NB4 (cell line): ENCODE measurements around the gene MAPK13.
"Not testable (repeated sequence)": the region's sequence is repeated elsewhere in the genome, so short reads cannot be mapped to it uniquely, and the experiment has no call there.

Experiments used
- DNase-seq: peaks from one replicate; pipeline ENCODE4 v3.0.0; 2010; ENCODE audit warnings: low read depth
- H3K4me3 ChIP-seq: one replicate; pipeline ENCODE4 v1.5.1; 2011; ENCODE audit warnings: mild to moderate bottlenecking, low read depth, low read length, moderate library complexity
- MYC ChIP-seq: IDR thresholded peaks from 2 replicates; pipeline ENCODE4 v1.6.1; 2011; ENCODE audit warnings: low read depth, low read length
- POLR2A ChIP-seq: IDR thresholded peaks from 2 replicates; pipeline ENCODE4 v1.6.1; 2011; ENCODE audit warnings: mild to moderate bottlenecking; ENCODE audit not compliant: insufficient read length; ENCODE audit errors: extremely low read depth
- TF ChIP-seq, protein P1 (sequence below): IDR thresholded peaks from 2 replicates; pipeline ENCODE4 v1.6.1; 2011; ENCODE audit warnings: low read depth, low read length
- TF ChIP-seq, protein P2 (sequence below): IDR thresholded peaks from one replicate; pipeline ENCODE4 v1.5.1; 2012; ENCODE audit warnings: low read depth, low read length

Gene MAPK13

DNA sequence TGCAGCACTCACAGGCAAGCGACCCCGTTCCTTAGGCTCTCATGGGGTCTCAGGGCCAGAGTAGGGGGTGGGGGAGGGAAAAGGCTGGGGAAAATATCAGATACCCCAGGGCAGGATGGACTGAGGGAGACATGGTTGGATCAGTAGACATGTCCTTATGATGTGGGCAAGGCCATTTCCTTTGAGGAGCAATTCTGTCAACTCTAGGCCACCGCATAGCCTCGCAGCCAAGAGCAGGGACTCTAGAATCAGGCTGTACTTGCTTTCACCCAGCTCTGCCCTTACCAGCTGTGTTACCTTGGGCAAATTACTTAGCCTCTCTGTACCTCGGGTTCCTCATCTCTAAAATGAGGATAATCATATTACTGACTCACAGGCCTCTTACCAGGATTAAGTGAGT, 2.2 kb upstream of the MAPK13 start:
- no peak overlapping the region for H3K4me3 ChIP-seq
- TF ChIP-seq POLR2A: no peak
- TF ChIP-seq, protein P1, sequence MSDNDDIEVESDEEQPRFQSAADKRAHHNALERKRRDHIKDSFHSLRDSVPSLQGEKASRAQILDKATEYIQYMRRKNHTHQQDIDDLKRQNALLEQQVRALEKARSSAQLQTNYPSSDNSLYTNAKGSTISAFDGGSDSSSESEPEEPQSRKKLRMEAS: no peak
- no peak for TF ChIP-seq MYC
- TF ChIP-seq, protein P2, sequence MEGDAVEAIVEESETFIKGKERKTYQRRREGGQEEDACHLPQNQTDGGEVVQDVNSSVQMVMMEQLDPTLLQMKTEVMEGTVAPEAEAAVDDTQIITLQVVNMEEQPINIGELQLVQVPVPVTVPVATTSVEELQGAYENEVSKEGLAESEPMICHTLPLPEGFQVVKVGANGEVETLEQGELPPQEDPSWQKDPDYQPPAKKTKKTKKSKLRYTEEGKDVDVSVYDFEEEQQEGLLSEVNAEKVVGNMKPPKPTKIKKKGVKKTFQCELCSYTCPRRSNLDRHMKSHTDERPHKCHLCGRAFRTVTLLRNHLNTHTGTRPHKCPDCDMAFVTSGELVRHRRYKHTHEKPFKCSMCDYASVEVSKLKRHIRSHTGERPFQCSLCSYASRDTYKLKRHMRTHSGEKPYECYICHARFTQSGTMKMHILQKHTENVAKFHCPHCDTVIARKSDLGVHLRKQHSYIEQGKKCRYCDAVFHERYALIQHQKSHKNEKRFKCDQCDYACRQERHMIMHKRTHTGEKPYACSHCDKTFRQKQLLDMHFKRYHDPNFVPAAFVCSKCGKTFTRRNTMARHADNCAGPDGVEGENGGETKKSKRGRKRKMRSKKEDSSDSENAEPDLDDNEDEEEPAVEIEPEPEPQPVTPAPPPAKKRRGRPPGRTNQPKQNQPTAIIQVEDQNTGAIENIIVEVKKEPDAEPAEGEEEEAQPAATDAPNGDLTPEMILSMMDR: no peak
- no peak for DNase-seq

DNA sequence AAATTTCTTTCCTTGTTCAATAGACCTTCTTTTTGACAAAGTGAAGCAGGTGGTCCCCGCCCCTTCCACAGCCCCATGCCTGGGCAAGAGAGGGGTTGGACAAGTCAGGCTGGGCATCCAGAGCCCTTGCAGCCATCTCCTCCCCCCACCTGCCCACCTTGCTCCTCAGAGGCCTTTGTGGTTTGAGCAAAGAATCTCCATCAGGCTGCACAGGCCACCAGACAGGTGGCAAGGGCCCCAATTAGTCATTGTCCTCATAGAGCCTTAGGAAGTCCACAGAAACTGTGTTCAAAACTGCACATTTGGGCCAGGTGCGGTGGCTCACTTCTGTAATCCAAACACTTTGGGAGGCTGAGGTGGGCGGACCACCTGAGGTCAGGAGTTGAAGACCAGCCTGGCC, 1.5 kb upstream of the MAPK13 start:
- TF ChIP-seq, protein P2: no peak
- TF ChIP-seq, protein P1: no peak
- TF ChIP-seq MYC: no peak
- no peak for TF ChIP-seq POLR2A
- no peak overlapping the region for H3K4me3 ChIP-seq
- DNase-seq: no peak

DNA sequence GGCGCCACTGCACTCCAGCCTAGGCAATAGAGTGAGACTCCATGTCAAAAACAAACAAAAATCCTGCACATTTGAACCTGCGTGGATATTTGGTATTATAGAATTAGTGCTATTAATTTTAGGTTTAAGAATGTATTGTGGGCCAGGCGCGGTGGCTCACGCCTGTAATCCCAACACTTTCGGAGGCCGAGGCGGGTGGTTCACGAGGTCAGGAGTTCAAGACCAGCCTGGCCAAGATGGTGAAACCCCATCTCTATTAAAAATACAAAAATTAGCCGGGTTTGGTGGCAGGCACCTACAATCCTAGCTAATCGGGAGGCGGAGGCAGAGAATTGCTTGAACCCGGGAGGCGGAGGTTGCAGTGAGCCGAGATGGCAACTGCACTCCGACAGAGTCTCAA, 979 bp upstream of the MAPK13 start:
- not testable (repeated sequence) for DNase-seq, H3K4me3 ChIP-seq

DNA sequence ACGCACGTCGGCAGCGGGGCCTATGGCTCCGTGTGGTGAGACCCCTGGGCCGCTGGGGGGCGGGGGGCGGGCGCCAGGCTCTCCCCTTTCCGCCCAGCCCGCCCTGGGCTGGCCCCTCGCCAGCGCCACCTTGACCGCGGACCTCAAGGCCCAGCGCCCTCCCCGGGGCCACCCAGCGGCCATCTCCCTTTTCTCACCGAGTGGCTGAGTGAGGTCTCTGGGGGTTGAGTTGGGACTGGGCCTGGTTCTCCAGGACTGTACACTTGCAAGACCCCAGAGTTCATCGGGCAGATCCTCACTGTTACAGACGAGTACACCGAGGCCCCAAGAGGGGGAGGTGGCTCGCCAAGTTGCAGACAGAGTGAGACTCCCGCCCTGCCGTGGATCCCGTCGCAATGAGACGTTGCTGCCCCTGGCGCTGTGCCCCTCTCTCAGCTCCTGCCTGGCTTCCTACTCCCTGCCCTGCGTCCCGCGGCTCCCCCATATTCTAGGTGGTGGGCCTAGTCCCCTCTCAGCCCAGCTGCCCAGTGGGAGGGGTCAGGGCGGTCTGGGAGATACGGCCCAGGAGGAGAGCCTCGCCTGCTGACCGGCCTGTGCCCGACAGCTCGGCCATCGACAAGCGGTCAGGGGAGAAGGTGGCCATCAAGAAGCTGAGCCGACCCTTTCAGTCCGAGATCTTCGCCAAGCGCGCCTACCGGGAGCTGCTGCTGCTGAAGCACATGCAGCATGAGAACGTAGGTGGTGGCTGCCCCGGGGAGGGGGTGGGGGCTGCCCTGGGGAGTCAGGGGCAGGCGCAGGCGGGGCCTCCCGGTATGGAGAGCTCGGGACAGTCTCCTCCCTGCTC, 576 bp downstream of the MAPK13 start:
- H3K4me3 ChIP-seq: no peak overlapping the region
- no peak for DNase-seq
- no peak for TF ChIP-seq MYC
- no peak for TF ChIP-seq POLR2A
- TF ChIP-seq, protein P1: no peak
- TF ChIP-seq, protein P2: no peak

DNA sequence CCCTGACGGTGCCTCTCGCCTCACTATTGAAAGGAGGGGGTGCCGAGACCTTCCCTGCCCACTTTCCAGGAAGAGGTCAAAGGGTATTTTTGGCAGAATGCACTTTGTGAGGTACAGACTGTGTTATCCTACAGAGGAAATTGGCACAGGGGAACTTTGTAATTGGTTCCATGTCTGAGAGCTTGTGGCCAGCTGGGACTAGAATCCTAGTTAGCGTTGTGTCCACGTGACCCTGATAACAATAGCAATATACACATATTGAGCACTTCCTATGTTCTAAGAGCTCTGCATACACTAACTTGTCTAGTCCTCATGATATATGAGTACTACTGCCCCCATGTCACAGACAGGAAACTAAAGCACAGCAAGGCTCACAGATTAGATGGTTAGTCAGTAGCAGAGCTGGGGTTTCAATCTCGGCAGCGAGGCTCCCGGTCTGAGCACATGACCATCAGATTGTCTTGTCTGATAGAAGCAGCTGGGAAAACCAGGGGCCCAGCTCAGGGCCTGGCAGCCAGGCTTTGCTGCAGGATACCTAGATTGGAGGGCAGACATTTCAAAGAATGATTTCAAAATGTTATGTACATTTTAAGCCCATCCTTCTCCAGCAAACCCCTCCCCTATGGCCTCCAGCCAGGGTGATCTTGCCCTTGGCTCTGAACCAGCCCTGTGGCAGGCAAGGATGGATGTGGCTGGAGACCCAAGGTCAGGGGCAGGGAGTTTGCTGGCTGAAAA, 1.4 kb downstream of the MAPK13 start:
- TF ChIP-seq POLR2A (no peak), MYC (no peak)
- TF ChIP-seq, protein P2: no peak
- TF ChIP-seq, protein P1: no peak
- no peak for DNase-seq
- no peak overlapping the region for H3K4me3 ChIP-seq

DNA sequence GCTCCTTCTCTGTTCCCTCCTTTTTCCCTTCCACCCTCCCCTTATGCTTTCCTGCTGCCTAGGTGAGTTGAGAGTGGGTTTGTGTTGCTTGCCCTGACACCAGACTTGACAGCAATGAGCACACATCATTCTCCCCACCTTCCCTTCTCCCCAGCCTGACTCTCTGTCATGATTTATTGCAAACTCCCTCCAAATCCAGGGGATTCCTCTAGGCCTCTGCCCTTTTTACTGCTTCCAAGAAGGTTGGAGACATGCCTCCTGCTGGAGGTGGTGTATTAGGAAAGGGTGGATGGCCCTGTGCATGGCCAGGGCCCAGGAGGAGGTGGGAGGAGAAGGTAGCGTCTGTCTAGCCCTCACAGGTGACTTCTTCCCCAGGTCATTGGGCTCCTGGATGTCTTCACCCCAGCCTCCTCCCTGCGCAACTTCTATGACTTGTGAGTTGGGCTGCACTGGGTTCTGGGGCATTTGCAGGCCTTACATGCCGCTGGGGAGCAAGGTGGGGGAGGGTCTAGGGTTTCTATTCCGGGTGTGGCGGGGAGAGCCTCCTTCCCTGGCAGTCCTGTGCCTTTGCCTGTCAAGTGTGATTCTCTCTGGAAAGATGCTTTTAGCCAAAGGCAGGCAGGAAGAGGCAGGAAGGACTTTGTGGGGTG, 2.1 kb downstream of the MAPK13 start:
- no peak overlapping the region for H3K4me3 ChIP-seq
- TF ChIP-seq, protein P2: no peak
- TF ChIP-seq MYC: no peak
- TF ChIP-seq, protein P1: no peak
- no peak for TF ChIP-seq POLR2A
- DNase-seq: no peak
